Measurements from ENCODE around the gene CYS1. TPM values are rescaled to one million over a fixed set of nuclear protein-coding genes. Genes with fewer than 3 reads are reported as not detected.

The CYS1 gene
- total and polyA plus RNA-seq, 2 of the 8 experiments (the other 6 are each of a cell fraction or from before 2014, with no cell fraction given): 0.09 to 0.13 TPM

- no peak overlapping the region for H3K27ac ChIP-seq (ENCODE audit: low read depth, low read length)
- H3K23ac ChIP-seq (ENCODE audit: insufficient read length): no peak overlapping the region
- no peak overlapping the region for H3K9ac ChIP-seq (replicated peaks in 1 of 4; ENCODE audit: extremely low read depth in 1 of 4, low read depth in 3 of 4, low read length in 3 of 4)
- H4K5ac ChIP-seq (ENCODE audit: insufficient read length, low read depth, low read length): no peak overlapping the region
- ChIA-PET CTCF (ENCODE audit: partially characterized antibody) (interaction anchor here (0.8 to 24.1 kb wide), 5 partner anchors 10 to 103 kb away, joined by 3 to 429 read pairs (median 4); partner anchors contain the start of genes CYS1 and RRM2), POLR2A (ENCODE audit: partially characterized antibody) (interaction anchor here (0.7 to 1.3 kb wide), 2 partner anchors 8 to 665 kb away, joined by 3 read pairs; no protein-coding TSS in a partner anchor)
- no peak overlapping the region for H2AK5ac ChIP-seq (ENCODE audit: low read depth, low read length)
- no peak overlapping the region for H3K14ac ChIP-seq (ENCODE audit: insufficient read length)
- H3K36me3 ChIP-seq (ENCODE audit: control insufficient read depth in 2 of 4, insufficient read depth in 4 of 4, low read length in 3 of 4): no peaks in the 10 kb centered on the region
- H3K4me1 ChIP-seq (replicated peaks in 1 of 4; ENCODE audit: control insufficient read depth in 3 of 4, insufficient read depth in 4 of 4, low read length in 3 of 4): no peaks in the 10 kb centered on the region
- no peak overlapping the region for H2AFZ ChIP-seq (ENCODE audit: low read length)
- H2BK15ac ChIP-seq (ENCODE audit: low read length): no peak overlapping the region
- no peak overlapping the region for H4K8ac ChIP-seq (ENCODE audit: extremely low read depth, insufficient read depth, low read length)
- H3K9me3 ChIP-seq (ENCODE audit: insufficient read depth in 2 of 2, low read depth in 1 of 2, low read length in 1 of 2): no peaks in the 10 kb centered on the region
- no peak overlapping the region for H2BK20ac ChIP-seq (ENCODE audit: low read length)
- H3K4ac ChIP-seq (replicated peaks; ENCODE audit: insufficient read length, low read depth, low read length): no peak overlapping the region
- DNase-seq (ENCODE audit: low read depth in 1 of 2, low spot score in 2 of 2) (no peak), FAIRE-seq (no peak)
- no peaks in the 10 kb centered on the region for H4K20me1 ChIP-seq (replicated peaks in 1 of 2; ENCODE audit: control insufficient read depth in 1 of 2, insufficient read depth in 2 of 2, low read length in 2 of 2)
- no peak overlapping the region for H3K4me2 ChIP-seq (ENCODE audit: insufficient read depth in 1 of 2, low read depth in 2 of 2, low read length in 2 of 2)
- H3K56ac ChIP-seq (replicated peaks; ENCODE audit: insufficient read length, low read depth, low read length): no peak overlapping the region
- H4K91ac ChIP-seq (replicated peaks; ENCODE audit: insufficient read length, low read length): no peak overlapping the region
- TF ChIP-seq, protein P1, sequence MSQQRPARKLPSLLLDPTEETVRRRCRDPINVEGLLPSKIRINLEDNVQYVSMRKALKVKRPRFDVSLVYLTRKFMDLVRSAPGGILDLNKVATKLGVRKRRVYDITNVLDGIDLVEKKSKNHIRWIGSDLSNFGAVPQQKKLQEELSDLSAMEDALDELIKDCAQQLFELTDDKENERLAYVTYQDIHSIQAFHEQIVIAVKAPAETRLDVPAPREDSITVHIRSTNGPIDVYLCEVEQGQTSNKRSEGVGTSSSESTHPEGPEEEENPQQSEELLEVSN (IDR thresholded peaks at IDR 0.05): no peak
- TF ChIP-seq RBBP5 (IDR thresholded peaks at IDR 0.05; ENCODE audit: borderline replicate concordance, low read depth, low read length) (no peak), KDM4A (IDR thresholded peaks at IDR 0.05; ENCODE audit: low read depth, low read length, severe bottlenecking) (no peak), JUND (IDR thresholded peaks at IDR 0.05; ENCODE audit: low read length) (no peak)
- H2BK12ac ChIP-seq (ENCODE audit: low read depth, low read length): no peak overlapping the region
- no peak overlapping the region for H2BK5ac ChIP-seq (ENCODE audit: low read depth, low read length)
- WGBS, 2 experiments (ENCODE audit: extremely low coverage in 1 of 2, insufficient coverage in 1 of 2, insufficient read length in 1 of 2, insufficient replicate concordance in 2 of 2, low coverage in 1 of 2, low lambda C conversion rate in 2 of 2, missing lambda C conversion rate in 1 of 2): 89% methylated on average over 4 of the region's 4 CpGs; no CpG with 5 or more reads in 1 of the 2 experiments
- no peak overlapping the region for H3K18ac ChIP-seq (ENCODE audit: extremely low read depth, low read length)
- H3K4me3 ChIP-seq (ENCODE audit: extremely low read depth in 1 of 4, insufficient read depth in 2 of 4, low read depth in 3 of 4, low read length in 4 of 4): no peak overlapping the region
- H3K79me2 ChIP-seq (ENCODE audit: control insufficient read depth in 1 of 2, insufficient read depth in 2 of 2, low read length in 2 of 2): no peaks in the 10 kb centered on the region
- no peak overlapping the region for H2BK120ac ChIP-seq (replicated peaks; ENCODE audit: low read depth, low read length)
- no peaks in the 10 kb centered on the region for H3K79me1 ChIP-seq (ENCODE audit: low read depth, low read length)
- H3K27me3 ChIP-seq (replicated peaks in 1 of 4; ENCODE audit: control insufficient read depth in 3 of 4, extremely low read depth in 1 of 4, insufficient read depth in 3 of 4, low read length in 3 of 4): no peaks in the 10 kb centered on the region; a peak in 1 of 7 replicates
- H3K23me2 ChIP-seq (ENCODE audit: low read depth, low read length): no peaks in the 10 kb centered on the region
Observed at GRCh38 chr2:10086950-10087349, 6.7 kb upstream of the CYS1 start.

Measured in H1 (cell line).